Activated CD4-positive, alpha-beta T cell treated with anti-CD3 and anti-CD28 coated beads for 36 hours (primary cell): ENCODE results near the gene RRAS2. TPM values are rescaled to one million over a fixed set of nuclear protein-coding genes. Genes with fewer than 3 reads are reported as not detected.

ENCODE experiments used
- ATAC-seq: fragments of 200-7000 bp; cut with Tn5 transposase; one replicate; pipeline ENCODE4 v1.10.0; 2021; ENCODE audit warnings: mild to moderate bottlenecking, moderate library complexity
- CTCF ChIA-PET: fragments of 350-600 bp; sonication (Branson Sonifier 250); formaldehyde crosslinking; loops from one replicate; lab custom pipeline; 2021; ENCODE audit warnings: antibody characterized with exemption; lab: Charles Lee
- POLR2A ChIA-PET: fragments of 350-600 bp; sonication (Branson Sonifier 250); formaldehyde crosslinking; loops from one replicate; lab custom pipeline; 2021; ENCODE audit warnings: antibody characterized with exemption, inconsistent platforms; lab: Charles Lee
- DNase-seq: peaks from one replicate; pipeline ENCODE4 v3.0.0-alpha.2; 2020
- H3K27ac Mint-ChIP-seq: one replicate; pipeline ENCODE4 v1.8.0; 2021; ENCODE audit warnings: mixed read lengths
- H3K27me3 Mint-ChIP-seq: one replicate; pipeline ENCODE4 v1.8.0; 2021; ENCODE audit warnings: mixed read lengths
- H3K36me3 Mint-ChIP-seq: one replicate; pipeline ENCODE4 v1.8.0; 2021; ENCODE audit warnings: low read depth, mixed read lengths
- H3K4me1 Mint-ChIP-seq: one replicate; pipeline ENCODE4 v1.8.0; 2021; ENCODE audit warnings: mixed read lengths
- H3K4me3 Mint-ChIP-seq: one replicate; pipeline ENCODE4 v1.8.0; 2021; ENCODE audit warnings: mild to moderate bottlenecking, moderate library complexity, mixed read lengths
- H3K9me3 Mint-ChIP-seq: one replicate; pipeline ENCODE4 v1.8.0; 2021; ENCODE audit warnings: low read depth, mixed read lengths
- intact Hi-C, 2 experiments: fragments of 100-400 bp; cut with DNase I in 1 of 2; cut with micrococcal nuclease in 1 of 2; formaldehyde crosslinking; loops; one replicate each; pipeline versions ENCODE4 v1.14.2 to v1.15.1; 2022 to 2024; cut with DNase I, micrococcal nuclease
- total RNA-seq, 2 experiments: library from RNA; stranded (reverse); gene quantifications; one replicate each; pipeline ENCODE4 v1.2.3, GENCODE V29; 2021

RRAS2 gene
- total RNA-seq, 2 experiments from 2014 or later = 35.0 to 48.0 TPM

- no peak for ATAC-seq
- POLR2A ChIA-PET = no interaction called here
These were observed 18.3 kb downstream of the RRAS2 start for GRCh38 chr11:14340721-14341120.

GRCh38 chr11:14339356-14339755, 19.6 kb downstream of the RRAS2 start:
- Mint-ChIP-seq H3K4me3 (no peak overlapping the region), H3K9me3 (peaks cover 29% of the 10 kb centered on the region), H3K36me3 (peaks cover 23% of the 10 kb centered on the region), H3K4me1 (peaks cover 57% of the 10 kb centered on the region), H3K27me3 (no peaks in the 10 kb centered on the region), H3K27ac (no peak overlapping the region)
- intact Hi-C loops = loop anchor here in 1 of 2 experiments (10.0 kb wide), 1 partner anchor 425 kb away; no protein-coding TSS in a partner anchor
- POLR2A ChIA-PET = interaction anchor here (0.6 kb wide), 1 partner anchor 64 kb away, joined by 5 read pairs; no protein-coding TSS in a partner anchor
- CTCF ChIA-PET = interaction anchor here (1.1 to 1.3 kb wide), 2 partner anchors 25 to 71 kb away, joined by 3 to 4 read pairs; no protein-coding TSS in a partner anchor
- DNase-seq = no peak
- no peak for ATAC-seq

More at GRCh38 chr11:14340721-14341120, 18.3 kb downstream of the RRAS2 start:
- Mint-ChIP-seq H3K27me3 (no peaks in the 10 kb centered on the region), H3K4me3 (no peak overlapping the region), H3K36me3 (peaks cover 23% of the 10 kb centered on the region), H3K9me3 (peaks cover 24% of the 10 kb centered on the region), H3K27ac (peak overlapping the region; percentile 45), H3K4me1 (peaks cover 48% of the 10 kb centered on the region)
- intact Hi-C loops = no loop called here
- DNase-seq = no peak
- CTCF ChIA-PET = no interaction called here

GRCh38 chr11:14336507-14337503, 22.2 kb downstream of the RRAS2 start:
- H3K4me3 Mint-ChIP-seq = peak overlapping the region; percentile 5
- no peaks in the 10 kb centered on the region for H3K27me3 Mint-ChIP-seq
- H3K27ac Mint-ChIP-seq = peak overlapping the region; percentile 66
- DNase-seq (no peak), ATAC-seq (peak; percentile 96)
- intact Hi-C loops = loop anchor here in 1 of 2 experiments (10.0 kb wide), 1 partner anchor 428 kb away; no protein-coding TSS in a partner anchor
- H3K9me3 Mint-ChIP-seq = peaks cover 26% of the 10 kb centered on the region
- peaks cover 45% of the 10 kb centered on the region for H3K4me1 Mint-ChIP-seq
- ChIA-PET POLR2A (interaction anchor here (0.8 kb wide), 1 partner anchor 62 kb away, joined by 4 read pairs; no protein-coding TSS in a partner anchor), CTCF (interaction anchor here (1.0 to 1.1 kb wide), 2 partner anchors 29 to 118 kb away, joined by 3 to 5 read pairs; no protein-coding TSS in a partner anchor)
- H3K36me3 Mint-ChIP-seq = peaks cover 21% of the 10 kb centered on the region

GRCh38 chr11:14335712-14336111, 23.3 kb downstream of the RRAS2 start:
- intact Hi-C loops = loop anchor here in 1 of 2 experiments (10.0 kb wide), 1 partner anchor 429 kb away; no protein-coding TSS in a partner anchor

GRCh38 chr11:14334893-14335292, 24.1 kb downstream of the RRAS2 start:
- H3K4me3 Mint-ChIP-seq = no peak overlapping the region
- intact Hi-C loops = loop anchor here in 1 of 2 experiments (10.0 kb wide), 1 partner anchor 430 kb away; no protein-coding TSS in a partner anchor

More at GRCh38 chr11:14335712-14336111, 23.3 kb downstream of the RRAS2 start:
- ChIA-PET POLR2A (no interaction called here), CTCF (interaction anchor here (1.1 to 3.0 kb wide), 2 partner anchors 15 to 119 kb away, joined by 3 to 9 read pairs; no protein-coding TSS in a partner anchor)
- Mint-ChIP-seq H3K36me3 (peaks cover 21% of the 10 kb centered on the region), H3K4me3 (no peak overlapping the region), H3K27ac (peak overlapping the region; percentile 66), H3K27me3 (no peaks in the 10 kb centered on the region), H3K9me3 (peaks cover 24% of the 10 kb centered on the region), H3K4me1 (peaks cover 41% of the 10 kb centered on the region)
- DNase-seq (no peak), ATAC-seq (no peak)

GRCh38 chr11:14334192-14334591, 24.8 kb downstream of the RRAS2 start:
- Mint-ChIP-seq H3K4me3 (no peak overlapping the region), H3K27me3 (no peaks in the 10 kb centered on the region), H3K4me1 (peaks cover 37% of the 10 kb centered on the region), H3K36me3 (peaks cover 21% of the 10 kb centered on the region), H3K27ac (no peak overlapping the region), H3K9me3 (peaks cover 24% of the 10 kb centered on the region)
- ChIA-PET POLR2A (no interaction called here), CTCF (interaction anchor here (1.9 to 3.0 kb wide), 2 partner anchors 14 to 22 kb away, joined by 4 to 9 read pairs; no protein-coding TSS in a partner anchor)
- DNase-seq (no peak), ATAC-seq (no peak)
- intact Hi-C loops = loop anchor here in 1 of 2 experiments (10.0 kb wide), 1 partner anchor 431 kb away; no protein-coding TSS in a partner anchor

More at GRCh38 chr11:14334893-14335292, 24.1 kb downstream of the RRAS2 start:
- CTCF ChIA-PET = interaction anchor here (1.9 to 3.0 kb wide), 2 partner anchors 14 to 21 kb away, joined by 4 to 9 read pairs; no protein-coding TSS in a partner anchor
- Mint-ChIP-seq H3K27ac (no peak overlapping the region), H3K27me3 (no peaks in the 10 kb centered on the region), H3K9me3 (peaks cover 24% of the 10 kb centered on the region), H3K36me3 (peaks cover 21% of the 10 kb centered on the region), H3K4me1 (peaks cover 37% of the 10 kb centered on the region)
- ATAC-seq (no peak), DNase-seq (no peak)
- POLR2A ChIA-PET = no interaction called here

GRCh38 chr11:14331476-14332136, 27.4 kb downstream of the RRAS2 start:
- no peak for DNase-seq
- Mint-ChIP-seq H3K4me1 (peaks cover 37% of the 10 kb centered on the region), H3K9me3 (peaks cover 17% of the 10 kb centered on the region), H3K27ac (no peak overlapping the region), H3K4me3 (no peak overlapping the region), H3K36me3 (peaks cover 18% of the 10 kb centered on the region), H3K27me3 (no peaks in the 10 kb centered on the region)
- POLR2A ChIA-PET = no interaction called here
- no peak for ATAC-seq
- intact Hi-C loops = loop anchor here in 1 of 2 experiments (10.0 kb wide), 1 partner anchor 433 kb away; no protein-coding TSS in a partner anchor
- CTCF ChIA-PET = interaction anchor here (0.6 to 1.1 kb wide), 2 partner anchors 27 to 151 kb away, joined by 3 read pairs; no protein-coding TSS in a partner anchor

- Mint-ChIP-seq H3K4me1 (peaks cover 30% of the 10 kb centered on the region), H3K27ac (no peak overlapping the region), H3K27me3 (no peaks in the 10 kb centered on the region), H3K9me3 (peaks cover 10% of the 10 kb centered on the region), H3K36me3 (peaks cover 10% of the 10 kb centered on the region), H3K4me3 (no peak overlapping the region)
- CTCF ChIA-PET = interaction anchor here (1.4 to 2.1 kb wide), 2 partner anchors 23 to 26 kb away, joined by 5 to 6 read pairs; no protein-coding TSS in a partner anchor
- intact Hi-C loops = loop anchor here in 1 of 2 experiments (10.0 kb wide), 1 partner anchor 434 kb away; no protein-coding TSS in a partner anchor
- ATAC-seq = no peak
- POLR2A ChIA-PET = no interaction called here
- no peak for DNase-seq
These were observed 28.1 kb downstream of the RRAS2 start for GRCh38 chr11:14330881-14331280.

GRCh38 chr11:14329702-14330101, 29.3 kb downstream of the RRAS2 start:
- Mint-ChIP-seq H3K9me3 (no peaks in the 10 kb centered on the region), H3K27ac (no peak overlapping the region), H3K36me3 (peaks cover 1% of the 10 kb centered on the region), H3K4me3 (no peak overlapping the region), H3K4me1 (peaks cover 22% of the 10 kb centered on the region), H3K27me3 (no peaks in the 10 kb centered on the region)
- no peak for DNase-seq
- ChIA-PET CTCF (interaction anchor here (1.4 to 2.1 kb wide), 2 partner anchors 21 to 25 kb away, joined by 5 to 6 read pairs; no protein-coding TSS in a partner anchor), POLR2A (interaction anchor here (0.7 kb wide), 1 partner anchor 24 kb away, joined by 3 read pairs; no protein-coding TSS in a partner anchor)
- ATAC-seq = no peak
- intact Hi-C loops = loop anchor here in 1 of 2 experiments (10.0 kb wide), 1 partner anchor 435 kb away; no protein-coding TSS in a partner anchor

GRCh38 chr11:14327116-14327515, 31.9 kb downstream of the RRAS2 start:
- no peak overlapping the region for H3K4me3 Mint-ChIP-seq
- H3K4me1 Mint-ChIP-seq = peaks cover 23% of the 10 kb centered on the region
- no peaks in the 10 kb centered on the region for H3K9me3 Mint-ChIP-seq
- H3K36me3 Mint-ChIP-seq = peaks cover 1% of the 10 kb centered on the region
- POLR2A ChIA-PET = no interaction called here
- CTCF ChIA-PET = interaction anchor here (0.5 kb wide), 1 partner anchor 18 kb away, joined by 3 read pairs; no protein-coding TSS in a partner anchor
- intact Hi-C loops = no loop called here
- H3K27ac Mint-ChIP-seq = no peak overlapping the region
- H3K27me3 Mint-ChIP-seq = no peaks in the 10 kb centered on the region
- no peak for DNase-seq
- no peak for ATAC-seq
